Kidney glomerular epithelial cell (primary cell): ENCODE measurements around the gene PSMG3.
A peak's percentile ranks its signal among the peaks of the same experiment; 100 is the strongest.

Source experiments
- DNase-seq: peaks from one replicate; lab custom pipeline; 2025; lab: John Stamatoyannopoulos, UW

Gene PSMG3

GRCh38 chr7:1544896-1545416, 24.9 kb downstream of the PSMG3 start:
- DNase-seq, result no peak

- no peak for DNase-seq
These were observed 25.5 kb downstream of the PSMG3 start for GRCh38 chr7:1544178-1544895.

GRCh38 chr7:1543826-1544177, 26.0 kb downstream of the PSMG3 start:
- no peak for DNase-seq

GRCh38 chr7:1542841-1543747, 26.7 kb downstream of the PSMG3 start:
- DNase-seq, result no peak

GRCh38 chr7:1542329-1542728, 27.5 kb downstream of the PSMG3 start:
- DNase-seq, result no peak

GRCh38 chr7:1541431-1542162, 28.2 kb downstream of the PSMG3 start:
- no peak for DNase-seq

GRCh38 chr7:1540776-1541271, 29.0 kb downstream of the PSMG3 start:
- DNase-seq, result no peak

GRCh38 chr7:1539882-1540775, 29.7 kb downstream of the PSMG3 start:
- no peak for DNase-seq

GRCh38 chr7:1539181-1539881, 30.5 kb downstream of the PSMG3 start:
- no peak for DNase-seq

- no peak for DNase-seq
These were observed 31.2 kb downstream of the PSMG3 start for GRCh38 chr7:1538544-1539180.

- DNase-seq, result peak; percentile 95
These were observed 32.1 kb downstream of the PSMG3 start for GRCh38 chr7:1537535-1538412.

GRCh38 chr7:1536743-1537534, 32.9 kb downstream of the PSMG3 start:
- DNase-seq, result peak; percentile 91

GRCh38 chr7:1536455-1536742, 33.4 kb downstream of the PSMG3 start:
- DNase-seq, result no peak

- no peak for DNase-seq
These were observed 34.0 kb downstream of the PSMG3 start for GRCh38 chr7:1535701-1536454.

GRCh38 chr7:1535100-1535458, 34.8 kb downstream of the PSMG3 start:
- no peak for DNase-seq

- no peak for DNase-seq
These were observed 35.3 kb downstream of the PSMG3 start for GRCh38 chr7:1534330-1535099.
